ENCODE results near the gene PDIA6. TPM values are rescaled to one million over a fixed set of nuclear protein-coding genes. Genes with fewer than 3 reads are reported as not detected.

The PDIA6 gene
- total RNA-seq, 4 donors from 2014 or later = 58.2 to 109 (median 99.3) TPM

DNA sequence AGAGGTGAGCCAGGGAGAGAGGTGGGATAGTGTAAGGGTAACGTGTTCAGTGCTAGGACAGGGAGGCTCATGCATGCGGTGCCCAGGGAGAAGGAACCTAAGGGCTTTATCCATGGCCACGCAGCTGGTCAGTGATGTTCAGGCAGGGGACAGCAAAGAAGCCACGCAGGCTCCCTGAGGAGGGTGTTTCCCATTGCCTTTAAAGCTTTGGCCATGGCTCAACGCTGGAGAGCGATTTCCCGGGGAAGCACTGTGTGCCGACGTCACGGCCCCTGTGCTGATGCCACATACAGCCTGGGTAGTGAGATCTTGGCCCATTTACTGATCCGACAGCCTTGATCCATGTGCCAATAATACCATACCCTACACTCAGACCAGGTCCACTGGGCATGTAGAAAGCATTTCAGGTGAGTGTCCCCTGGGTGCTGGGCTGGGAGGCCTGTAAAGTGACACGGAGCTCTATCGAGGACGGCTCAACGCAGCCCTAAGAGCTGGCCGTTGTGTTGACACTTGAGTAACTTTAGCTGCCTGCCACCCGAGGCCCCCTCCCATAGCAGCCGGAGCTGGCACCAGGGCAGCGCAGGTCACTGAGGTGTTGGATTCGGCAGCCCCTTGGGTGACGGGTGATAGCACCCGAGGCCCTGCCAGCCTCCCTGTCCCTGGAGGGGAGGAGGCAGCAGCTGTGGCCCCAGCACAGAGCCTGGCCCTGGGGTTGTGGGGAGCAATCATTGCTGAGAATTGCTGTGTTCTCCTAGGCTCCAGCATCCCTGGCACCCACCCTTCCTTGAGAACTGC lies 41.4 kb downstream of the PDIA6 start:
- TF ChIP-seq, protein P1, sequence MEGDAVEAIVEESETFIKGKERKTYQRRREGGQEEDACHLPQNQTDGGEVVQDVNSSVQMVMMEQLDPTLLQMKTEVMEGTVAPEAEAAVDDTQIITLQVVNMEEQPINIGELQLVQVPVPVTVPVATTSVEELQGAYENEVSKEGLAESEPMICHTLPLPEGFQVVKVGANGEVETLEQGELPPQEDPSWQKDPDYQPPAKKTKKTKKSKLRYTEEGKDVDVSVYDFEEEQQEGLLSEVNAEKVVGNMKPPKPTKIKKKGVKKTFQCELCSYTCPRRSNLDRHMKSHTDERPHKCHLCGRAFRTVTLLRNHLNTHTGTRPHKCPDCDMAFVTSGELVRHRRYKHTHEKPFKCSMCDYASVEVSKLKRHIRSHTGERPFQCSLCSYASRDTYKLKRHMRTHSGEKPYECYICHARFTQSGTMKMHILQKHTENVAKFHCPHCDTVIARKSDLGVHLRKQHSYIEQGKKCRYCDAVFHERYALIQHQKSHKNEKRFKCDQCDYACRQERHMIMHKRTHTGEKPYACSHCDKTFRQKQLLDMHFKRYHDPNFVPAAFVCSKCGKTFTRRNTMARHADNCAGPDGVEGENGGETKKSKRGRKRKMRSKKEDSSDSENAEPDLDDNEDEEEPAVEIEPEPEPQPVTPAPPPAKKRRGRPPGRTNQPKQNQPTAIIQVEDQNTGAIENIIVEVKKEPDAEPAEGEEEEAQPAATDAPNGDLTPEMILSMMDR (IDR thresholded peaks at IDR 0.05; ENCODE audit: low read depth) = no peak

GRCh38 chr2:10768063-10768507 lies 44.5 kb downstream of the PDIA6 start:
- TF ChIP-seq, protein P1 (IDR thresholded peaks at IDR 0.05; ENCODE audit: low read depth) = no peak

DNA sequence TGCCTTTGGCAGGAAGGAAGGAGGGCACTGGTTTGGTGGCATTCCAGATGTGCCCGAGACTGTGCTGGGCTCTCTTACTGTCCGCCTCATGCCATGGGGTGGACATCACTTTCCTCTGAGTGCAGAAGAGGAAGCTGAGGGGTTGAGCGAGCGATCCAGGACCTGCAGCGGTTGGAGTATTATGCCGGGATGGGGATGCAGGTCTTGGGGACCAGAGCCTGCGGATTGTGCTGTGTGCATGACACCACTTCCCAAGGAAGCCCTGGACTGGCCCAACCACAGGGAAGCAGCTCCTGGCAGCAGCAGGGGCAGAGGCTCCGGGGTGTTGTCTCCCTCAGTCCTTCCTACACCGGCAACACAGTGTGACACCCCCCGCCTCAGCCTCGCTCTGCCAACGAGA lies 46.7 kb downstream of the PDIA6 start:
- TF ChIP-seq, protein P1 (IDR thresholded peaks at IDR 0.05; ENCODE audit: low read depth) = no peak

GRCh38 chr2:10765461-10765860 lies 47.1 kb downstream of the PDIA6 start:
- TF ChIP-seq, protein P1 (IDR thresholded peaks at IDR 0.05; ENCODE audit: low read depth) = no peak

DNA sequence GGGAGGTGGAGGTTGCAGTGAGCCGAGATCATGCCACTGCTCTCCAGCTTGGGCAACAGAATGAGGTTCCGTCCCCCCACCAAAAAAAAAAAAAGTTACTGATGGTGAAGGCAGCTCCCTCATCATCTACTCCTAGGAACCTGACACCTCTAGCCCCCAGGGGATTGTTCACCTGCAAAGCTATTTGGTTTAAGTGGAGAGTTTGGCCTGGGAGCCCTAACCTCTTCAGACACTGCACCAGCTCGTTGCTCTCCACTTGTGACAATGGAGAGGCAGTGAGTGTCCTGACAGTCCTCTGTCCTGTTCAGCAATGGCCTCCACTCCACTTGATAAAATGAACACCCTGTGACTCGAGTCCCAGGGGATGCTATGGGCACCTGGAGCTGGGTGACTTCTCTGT lies 47.7 kb downstream of the PDIA6 start:
- TF ChIP-seq, protein P1 (IDR thresholded peaks at IDR 0.05; ENCODE audit: low read depth) = no peak

DNA sequence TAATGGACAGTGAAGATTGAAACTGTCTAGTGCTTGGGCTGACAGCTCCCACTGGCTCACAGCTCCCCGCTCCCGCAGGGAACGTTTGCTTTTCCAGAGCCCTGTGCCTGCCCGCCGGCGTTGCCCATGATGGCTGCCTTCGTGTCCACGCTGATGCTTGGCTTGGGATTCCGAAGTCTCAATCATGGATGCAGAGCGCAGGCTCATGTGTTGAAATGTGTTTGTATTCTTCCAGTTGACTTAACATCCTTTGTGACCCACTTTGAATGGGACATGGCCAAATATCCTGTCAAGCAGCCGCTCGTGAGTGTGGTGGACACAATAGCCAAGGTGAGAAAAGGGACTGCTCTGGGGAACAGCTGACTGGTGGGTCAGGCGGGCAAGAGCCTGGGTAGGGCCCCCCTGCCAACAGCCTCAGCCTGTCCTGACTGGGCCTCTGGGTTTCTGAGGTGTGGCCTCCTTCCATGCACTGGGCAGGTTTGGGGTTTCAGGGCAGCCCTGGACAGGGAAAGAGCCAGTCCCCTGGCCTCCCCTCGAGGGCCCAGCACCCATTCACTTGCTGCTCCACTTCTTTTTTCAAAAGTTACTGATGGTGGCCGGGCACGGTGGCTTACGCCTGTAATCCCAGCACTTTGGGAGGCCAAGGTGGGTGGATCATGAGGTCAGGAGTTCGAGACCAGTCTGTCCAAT lies 48.3 kb downstream of the PDIA6 start:
- TF ChIP-seq, protein P1 (IDR thresholded peaks at IDR 0.05; ENCODE audit: low read depth) = no peak

GRCh38 chr2:10763461-10763800 lies 49.2 kb downstream of the PDIA6 start:
- TF ChIP-seq, protein P1 (IDR thresholded peaks at IDR 0.05; ENCODE audit: low read depth) = no peak
